Measurements from ENCODE around the gene BEAN1. TPM values are rescaled to one million over a fixed set of nuclear protein-coding genes. Genes with fewer than 3 reads are reported as not detected.

The BEAN1 gene
- polyA plus RNA-seq, 1 donor from 2014 or later: 0.16 TPM

DNA sequence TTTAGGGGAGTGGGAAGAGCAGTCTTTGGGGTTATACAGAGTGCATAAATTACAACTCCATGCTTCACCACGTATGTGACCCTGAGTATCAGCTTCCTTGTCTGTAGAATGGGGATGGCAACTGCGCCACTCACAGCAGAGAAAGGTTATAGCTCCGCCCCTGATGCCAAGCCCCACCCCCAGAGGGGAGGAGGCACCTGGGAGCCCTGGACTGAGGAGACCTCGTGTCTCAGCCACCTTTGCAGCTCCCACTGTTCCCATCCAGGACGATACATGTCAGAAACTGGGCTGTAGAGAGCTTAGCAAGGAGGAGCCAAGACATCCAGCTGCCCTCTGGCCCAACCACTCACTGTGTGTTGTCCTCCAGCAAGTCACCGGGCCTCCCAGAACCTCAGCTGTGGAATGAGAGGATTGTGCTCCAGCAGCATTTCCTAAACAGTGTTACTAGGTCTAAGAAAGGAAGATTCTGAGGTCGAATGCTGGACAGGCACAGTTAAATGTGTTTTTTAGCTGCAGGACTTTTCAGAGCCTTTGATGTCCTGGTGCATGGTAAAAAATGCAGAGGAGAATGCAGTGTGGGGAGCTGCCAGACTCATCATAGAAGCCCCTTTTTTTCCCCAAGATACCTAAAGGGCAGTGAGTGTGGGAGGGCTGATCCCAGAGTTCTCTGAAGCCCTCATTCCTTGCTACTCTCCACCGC is 49.4 kb downstream of the BEAN1 start:
- Histone ChIP-seq H3K9ac (ENCODE audit: low read length) (no peak overlapping the region), H3K79me2 (replicated peaks; ENCODE audit: insufficient read depth, low read length) (no peaks in the 10 kb centered on the region), H3K9me3 (ENCODE audit: low read length) (no peaks in the 10 kb centered on the region), H3K27ac (ENCODE audit: low read length) (no peak overlapping the region), H2AFZ (ENCODE audit: low read depth, low read length) (no peak overlapping the region), H3F3A (ENCODE audit: insufficient read depth, low read length, poor library complexity, severe bottlenecking) (no peaks in the 10 kb centered on the region), H3K4me3 (ENCODE audit: low read length) (no peak overlapping the region), H3K9me2 (ENCODE audit: insufficient read depth, low read length) (no peaks in the 10 kb centered on the region), H4K20me1 (ENCODE audit: insufficient read depth) (no peaks in the 10 kb centered on the region), H3K27me3 (ENCODE audit: insufficient read depth, low read depth, low read length) (no peaks in the 10 kb centered on the region), H3K36me3 (ENCODE audit: insufficient read depth, low read length) (no peaks in the 10 kb centered on the region), H3K4me2 (ENCODE audit: low read length) (no peak overlapping the region)
- TF ChIP-seq, protein P1, sequence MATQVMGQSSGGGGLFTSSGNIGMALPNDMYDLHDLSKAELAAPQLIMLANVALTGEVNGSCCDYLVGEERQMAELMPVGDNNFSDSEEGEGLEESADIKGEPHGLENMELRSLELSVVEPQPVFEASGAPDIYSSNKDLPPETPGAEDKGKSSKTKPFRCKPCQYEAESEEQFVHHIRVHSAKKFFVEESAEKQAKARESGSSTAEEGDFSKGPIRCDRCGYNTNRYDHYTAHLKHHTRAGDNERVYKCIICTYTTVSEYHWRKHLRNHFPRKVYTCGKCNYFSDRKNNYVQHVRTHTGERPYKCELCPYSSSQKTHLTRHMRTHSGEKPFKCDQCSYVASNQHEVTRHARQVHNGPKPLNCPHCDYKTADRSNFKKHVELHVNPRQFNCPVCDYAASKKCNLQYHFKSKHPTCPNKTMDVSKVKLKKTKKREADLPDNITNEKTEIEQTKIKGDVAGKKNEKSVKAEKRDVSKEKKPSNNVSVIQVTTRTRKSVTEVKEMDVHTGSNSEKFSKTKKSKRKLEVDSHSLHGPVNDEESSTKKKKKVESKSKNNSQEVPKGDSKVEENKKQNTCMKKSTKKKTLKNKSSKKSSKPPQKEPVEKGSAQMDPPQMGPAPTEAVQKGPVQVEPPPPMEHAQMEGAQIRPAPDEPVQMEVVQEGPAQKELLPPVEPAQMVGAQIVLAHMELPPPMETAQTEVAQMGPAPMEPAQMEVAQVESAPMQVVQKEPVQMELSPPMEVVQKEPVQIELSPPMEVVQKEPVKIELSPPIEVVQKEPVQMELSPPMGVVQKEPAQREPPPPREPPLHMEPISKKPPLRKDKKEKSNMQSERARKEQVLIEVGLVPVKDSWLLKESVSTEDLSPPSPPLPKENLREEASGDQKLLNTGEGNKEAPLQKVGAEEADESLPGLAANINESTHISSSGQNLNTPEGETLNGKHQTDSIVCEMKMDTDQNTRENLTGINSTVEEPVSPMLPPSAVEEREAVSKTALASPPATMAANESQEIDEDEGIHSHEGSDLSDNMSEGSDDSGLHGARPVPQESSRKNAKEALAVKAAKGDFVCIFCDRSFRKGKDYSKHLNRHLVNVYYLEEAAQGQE (IDR thresholded peaks at IDR 0.05; ENCODE audit: borderline replicate concordance): no peak
- TF ChIP-seq, protein P2, sequence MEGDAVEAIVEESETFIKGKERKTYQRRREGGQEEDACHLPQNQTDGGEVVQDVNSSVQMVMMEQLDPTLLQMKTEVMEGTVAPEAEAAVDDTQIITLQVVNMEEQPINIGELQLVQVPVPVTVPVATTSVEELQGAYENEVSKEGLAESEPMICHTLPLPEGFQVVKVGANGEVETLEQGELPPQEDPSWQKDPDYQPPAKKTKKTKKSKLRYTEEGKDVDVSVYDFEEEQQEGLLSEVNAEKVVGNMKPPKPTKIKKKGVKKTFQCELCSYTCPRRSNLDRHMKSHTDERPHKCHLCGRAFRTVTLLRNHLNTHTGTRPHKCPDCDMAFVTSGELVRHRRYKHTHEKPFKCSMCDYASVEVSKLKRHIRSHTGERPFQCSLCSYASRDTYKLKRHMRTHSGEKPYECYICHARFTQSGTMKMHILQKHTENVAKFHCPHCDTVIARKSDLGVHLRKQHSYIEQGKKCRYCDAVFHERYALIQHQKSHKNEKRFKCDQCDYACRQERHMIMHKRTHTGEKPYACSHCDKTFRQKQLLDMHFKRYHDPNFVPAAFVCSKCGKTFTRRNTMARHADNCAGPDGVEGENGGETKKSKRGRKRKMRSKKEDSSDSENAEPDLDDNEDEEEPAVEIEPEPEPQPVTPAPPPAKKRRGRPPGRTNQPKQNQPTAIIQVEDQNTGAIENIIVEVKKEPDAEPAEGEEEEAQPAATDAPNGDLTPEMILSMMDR (IDR thresholded peaks at IDR 0.05; ENCODE audit: poor library complexity, severe bottlenecking): no peak

DNA sequence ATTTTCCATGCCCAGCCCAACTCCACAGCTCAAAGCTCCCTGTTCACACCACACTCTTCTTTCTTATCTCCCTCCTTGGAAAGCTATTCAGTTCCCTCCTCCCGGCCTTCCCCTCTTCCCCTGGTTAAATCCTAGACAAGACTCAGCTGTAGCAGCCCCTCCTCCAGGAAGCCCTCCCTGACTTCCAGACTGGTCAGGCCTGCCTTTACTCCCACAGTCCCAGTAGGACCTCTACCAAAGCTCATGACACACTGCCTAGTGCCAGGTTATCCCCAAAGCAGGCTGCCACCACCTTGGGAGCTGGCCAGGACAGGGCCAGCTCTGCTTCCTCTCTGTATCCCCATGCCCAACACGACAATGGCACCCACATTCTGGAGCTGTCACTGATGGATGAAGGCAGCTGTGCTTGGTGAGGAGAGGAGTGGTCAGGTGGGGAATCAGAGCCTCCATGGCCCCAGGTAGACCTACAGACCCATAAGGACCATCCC is 50.0 kb downstream of the BEAN1 start:
- no peaks in the 10 kb centered on the region for H3K79me2 ChIP-seq (replicated peaks; ENCODE audit: insufficient read depth, low read length)
- no peak overlapping the region for H3K9ac ChIP-seq (ENCODE audit: low read length)
- no peaks in the 10 kb centered on the region for H3F3A ChIP-seq (ENCODE audit: insufficient read depth, low read length, poor library complexity, severe bottlenecking)
- H3K9me2 ChIP-seq (ENCODE audit: insufficient read depth, low read length): no peaks in the 10 kb centered on the region
- H3K27me3 ChIP-seq (ENCODE audit: insufficient read depth, low read depth, low read length): no peaks in the 10 kb centered on the region
- TF ChIP-seq RAD21 (conservative IDR thresholded peaks at IDR 0.05) (no peak), EP300 (conservative IDR thresholded peaks at IDR 0.05; ENCODE audit: poor library complexity, severe bottlenecking) (no peak), MXI1 (conservative IDR thresholded peaks at IDR 0.05; ENCODE audit: poor library complexity, severe bottlenecking) (no peak), EZH2 (IDR thresholded peaks at IDR 0.05; ENCODE audit: borderline replicate concordance, insufficient read depth, low read length, poor library complexity, severe bottlenecking) (no peak), TAF1 (IDR thresholded peaks at IDR 0.05; ENCODE audit: low read depth) (no peak), POLR2AphosphoS5 (IDR thresholded peaks at IDR 0.05) (no peak), SMC3 (conservative IDR thresholded peaks at IDR 0.05; ENCODE audit: poor library complexity) (no peak)
- TF ChIP-seq, protein P1 (IDR thresholded peaks at IDR 0.05; ENCODE audit: borderline replicate concordance): no peak
- TF ChIP-seq, protein P2 (IDR thresholded peaks at IDR 0.05; ENCODE audit: poor library complexity, severe bottlenecking): no peak
- H3K9me3 ChIP-seq (ENCODE audit: low read length): no peaks in the 10 kb centered on the region
- no peak overlapping the region for H3K4me2 ChIP-seq (ENCODE audit: low read length)
- no peaks in the 10 kb centered on the region for H3K36me3 ChIP-seq (ENCODE audit: insufficient read depth, low read length)
- H2AFZ ChIP-seq (ENCODE audit: low read depth, low read length): no peak overlapping the region
- no peak overlapping the region for H3K4me3 ChIP-seq (ENCODE audit: low read length)
- no peaks in the 10 kb centered on the region for H4K20me1 ChIP-seq (ENCODE audit: insufficient read depth)
- H3K27ac ChIP-seq (ENCODE audit: low read length): no peak overlapping the region
